SK-N-DZ (cell line): ENCODE measurements around the gene STON2.
A peak's percentile ranks its signal among the peaks of the same experiment; 100 is the strongest.
"Not testable (repeated sequence)": the region's sequence is repeated elsewhere in the genome, so short reads cannot be mapped to it uniquely, and the experiment has no call there.

ENCODE experiments used
- DNase-seq: peaks from one replicate; pipeline ENCODE4 v3.0.0-alpha.2; 2015; ENCODE audit warnings: low spot score
- small RNA-seq, 2 experiments: library from RNA; depleted of rRNA; stranded (forward); fragments of <200 nt; gene quantifications; one replicate each; pipeline ENCODE3, GENCODE V24; 2014

The STON2 gene

GRCh38 chr14:81224222-81224621, 175.9 kb downstream of the STON2 start:
- DNase-seq, result no peak

GRCh38 chr14:81223788-81224187, 176.3 kb downstream of the STON2 start:
- DNase-seq, result not testable (repeated sequence)

- DNase-seq, result no peak
Observed at GRCh38 chr14:81222691-81223090, 177.4 kb downstream of the STON2 start.

GRCh38 chr14:81222126-81222525, 178.0 kb downstream of the STON2 start:
- no peak for DNase-seq

- peak; percentile 42 for DNase-seq
Observed at GRCh38 chr14:81221579-81222102, 178.5 kb downstream of the STON2 start.

GRCh38 chr14:81220830-81221578, 179.1 kb downstream of the STON2 start, which contains the start of gene GTF2A1:
TSS of gene GTF2A1 (minus strand) at chr14:81220959. CDS start at chr14:81220518, 441 bp downstream.
- peak; percentile 96 for DNase-seq

GRCh38 chr14:81220580-81220829, 179.6 kb downstream of the STON2 start:
- DNase-seq, result no peak

GRCh38 chr14:81219759-81220579, 180.2 kb downstream of the STON2 start:
- DNase-seq, result no peak

GRCh38 chr14:81219210-81219758, 180.8 kb downstream of the STON2 start:
- peak; percentile 97 for DNase-seq

- no peak for DNase-seq
Observed at GRCh38 chr14:81211844-81212243, 188.3 kb downstream of the STON2 start.

Small RNA genes lying within 50 kb of the gene (small RNA-seq; reads per million reads assigned to genes)
- 0 reads per million in 2 experiments for gene DYNLL1P1
- gene DYNLL1P2, result 0 reads per million in 2 experiments
